ENCODE measurements around the gene CRMP1. TPM values are rescaled to one million over a fixed set of nuclear protein-coding genes. Genes with fewer than 3 reads are reported as not detected.

Gene CRMP1
- total RNA-seq, 1 donor from 2014 or later: 15.4 TPM

DNA sequence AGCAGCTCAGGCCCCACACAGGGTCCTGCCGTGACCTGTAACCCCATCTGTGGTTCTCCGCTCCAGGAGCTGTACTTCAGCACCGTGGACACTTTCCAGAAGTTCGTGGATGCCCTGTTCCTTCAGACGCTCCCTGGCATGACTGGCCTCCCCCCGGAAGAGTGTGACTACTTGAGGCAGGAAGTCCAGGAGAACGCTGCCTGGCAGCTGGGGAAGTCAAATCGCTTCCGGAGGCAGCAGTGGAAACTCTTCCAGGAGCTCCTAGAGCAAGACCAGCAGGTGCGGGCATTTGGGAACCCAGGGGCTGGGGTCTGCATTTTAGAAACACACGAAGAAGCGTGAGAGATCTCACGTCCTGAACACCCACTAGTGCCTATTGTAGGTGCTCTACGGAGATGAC is 109.4 kb downstream of the CRMP1 start:
- Histone ChIP-seq H3K4me3 (ENCODE audit: low read depth, low read length) (no peak overlapping the region), H3K27me3 (ENCODE audit: control insufficient read depth, insufficient read depth, low read length) (no peaks in the 10 kb centered on the region), H3K36me3 (ENCODE audit: control insufficient read depth, insufficient read depth, low read length) (peaks cover 3% of the 10 kb centered on the region)
- TF ChIP-seq, protein P1, sequence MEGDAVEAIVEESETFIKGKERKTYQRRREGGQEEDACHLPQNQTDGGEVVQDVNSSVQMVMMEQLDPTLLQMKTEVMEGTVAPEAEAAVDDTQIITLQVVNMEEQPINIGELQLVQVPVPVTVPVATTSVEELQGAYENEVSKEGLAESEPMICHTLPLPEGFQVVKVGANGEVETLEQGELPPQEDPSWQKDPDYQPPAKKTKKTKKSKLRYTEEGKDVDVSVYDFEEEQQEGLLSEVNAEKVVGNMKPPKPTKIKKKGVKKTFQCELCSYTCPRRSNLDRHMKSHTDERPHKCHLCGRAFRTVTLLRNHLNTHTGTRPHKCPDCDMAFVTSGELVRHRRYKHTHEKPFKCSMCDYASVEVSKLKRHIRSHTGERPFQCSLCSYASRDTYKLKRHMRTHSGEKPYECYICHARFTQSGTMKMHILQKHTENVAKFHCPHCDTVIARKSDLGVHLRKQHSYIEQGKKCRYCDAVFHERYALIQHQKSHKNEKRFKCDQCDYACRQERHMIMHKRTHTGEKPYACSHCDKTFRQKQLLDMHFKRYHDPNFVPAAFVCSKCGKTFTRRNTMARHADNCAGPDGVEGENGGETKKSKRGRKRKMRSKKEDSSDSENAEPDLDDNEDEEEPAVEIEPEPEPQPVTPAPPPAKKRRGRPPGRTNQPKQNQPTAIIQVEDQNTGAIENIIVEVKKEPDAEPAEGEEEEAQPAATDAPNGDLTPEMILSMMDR (IDR thresholded peaks at IDR 0.05; ENCODE audit: insufficient read depth, low read length, poor library complexity, severe bottlenecking): no peak
- DNase-seq (ENCODE audit: low read depth): no peak

DNA sequence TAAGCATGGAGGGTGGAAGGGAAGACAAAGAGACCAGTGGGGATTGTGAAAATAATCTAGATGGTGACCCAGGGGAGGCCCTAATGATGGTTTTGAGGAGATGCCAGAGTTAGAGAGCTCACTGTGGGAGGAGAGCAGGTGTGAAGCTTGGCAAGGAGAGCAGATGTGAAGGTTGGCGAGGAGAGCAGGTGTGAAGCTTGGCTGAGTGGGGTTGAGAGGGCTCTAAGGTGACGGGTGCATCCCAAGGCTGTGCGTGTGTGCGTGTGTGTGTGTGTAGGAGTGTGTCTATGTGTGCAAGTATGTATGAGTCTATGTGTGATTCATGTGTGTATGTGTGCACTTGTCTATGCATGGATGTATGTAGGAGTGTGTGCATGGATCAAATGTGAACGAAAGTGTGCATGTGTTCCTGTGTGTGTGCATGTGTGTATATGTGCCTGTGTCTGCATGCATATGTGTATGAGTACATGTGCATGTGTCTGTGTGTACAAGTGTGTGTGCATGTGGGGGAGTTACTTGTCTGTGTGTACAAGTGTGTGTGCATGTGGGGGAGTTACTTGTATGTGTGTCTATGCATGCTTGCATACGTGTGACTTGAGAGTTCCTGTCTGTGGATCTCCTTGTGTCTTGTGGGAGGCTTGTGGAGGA is 109.9 kb downstream of the CRMP1 start:
- H3K4me3 ChIP-seq (ENCODE audit: low read depth, low read length): no peak overlapping the region
- H3K27me3 ChIP-seq (ENCODE audit: control insufficient read depth, insufficient read depth, low read length): no peaks in the 10 kb centered on the region
- TF ChIP-seq, protein P1 (IDR thresholded peaks at IDR 0.05; ENCODE audit: insufficient read depth, low read length, poor library complexity, severe bottlenecking): no peak
- no peak for DNase-seq (ENCODE audit: low read depth)
- peaks cover 2% of the 10 kb centered on the region for H3K36me3 ChIP-seq (ENCODE audit: control insufficient read depth, insufficient read depth, low read length)

DNA sequence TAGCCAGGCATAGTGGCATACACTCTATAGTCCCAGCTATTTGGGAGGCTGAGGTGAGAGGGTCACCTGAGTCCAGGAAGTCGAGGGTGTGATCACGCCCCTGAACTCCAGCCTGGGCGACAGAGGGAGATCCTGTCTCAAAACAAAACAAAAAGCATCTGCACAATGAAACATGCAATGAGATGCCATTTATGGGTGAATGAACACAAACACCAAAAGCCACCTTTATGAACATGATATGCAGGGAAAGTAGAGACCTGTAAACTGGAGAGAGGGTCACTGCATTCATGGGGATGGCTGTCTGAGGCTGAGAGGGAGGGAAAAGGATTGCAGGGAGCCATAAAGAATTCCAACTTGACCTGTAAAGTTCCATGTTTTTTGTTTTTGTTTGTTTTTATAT is 111.2 kb downstream of the CRMP1 start:
- DNase-seq (ENCODE audit: low read depth): no peak
- TF ChIP-seq, protein P1 (IDR thresholded peaks at IDR 0.05; ENCODE audit: insufficient read depth, low read length, poor library complexity, severe bottlenecking): no peak
- Histone ChIP-seq H3K27me3 (ENCODE audit: control insufficient read depth, insufficient read depth, low read length) (no peaks in the 10 kb centered on the region), H3K4me3 (ENCODE audit: low read depth, low read length) (no peak overlapping the region), H3K36me3 (ENCODE audit: control insufficient read depth, insufficient read depth, low read length) (peaks cover 2% of the 10 kb centered on the region)

DNA sequence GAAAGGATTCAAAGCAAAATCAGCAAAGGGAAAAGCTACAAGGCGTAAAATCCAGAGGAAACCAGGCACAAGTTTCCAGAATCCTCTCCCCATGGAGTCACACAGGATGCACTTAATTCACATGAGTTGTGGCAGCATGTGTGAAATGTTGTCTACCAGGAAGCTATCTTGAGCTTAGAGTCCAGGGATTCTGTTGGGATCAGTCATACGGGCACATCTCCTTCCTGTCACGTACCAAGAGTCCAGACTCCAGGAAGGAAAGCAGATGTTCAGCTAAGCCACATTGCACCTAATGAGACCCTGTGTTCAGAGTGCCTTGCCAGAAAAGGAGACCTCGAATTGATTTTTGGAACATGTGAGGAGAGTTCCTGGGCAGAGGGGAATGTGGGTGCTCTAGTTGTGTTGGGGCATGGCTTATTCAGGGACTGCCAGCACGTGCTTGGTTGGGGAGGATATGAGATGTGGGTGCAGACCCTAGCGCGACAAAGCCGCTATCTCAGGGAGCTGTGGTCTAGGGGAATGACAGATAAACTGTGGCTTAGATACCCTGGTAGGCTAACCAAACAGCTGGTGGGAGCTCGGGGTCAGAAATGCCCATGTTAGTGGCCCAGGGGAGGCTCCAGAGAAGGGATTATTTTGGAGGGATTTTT is 111.9 kb downstream of the CRMP1 start:
- DNase-seq (ENCODE audit: low read depth): no peak

DNA sequence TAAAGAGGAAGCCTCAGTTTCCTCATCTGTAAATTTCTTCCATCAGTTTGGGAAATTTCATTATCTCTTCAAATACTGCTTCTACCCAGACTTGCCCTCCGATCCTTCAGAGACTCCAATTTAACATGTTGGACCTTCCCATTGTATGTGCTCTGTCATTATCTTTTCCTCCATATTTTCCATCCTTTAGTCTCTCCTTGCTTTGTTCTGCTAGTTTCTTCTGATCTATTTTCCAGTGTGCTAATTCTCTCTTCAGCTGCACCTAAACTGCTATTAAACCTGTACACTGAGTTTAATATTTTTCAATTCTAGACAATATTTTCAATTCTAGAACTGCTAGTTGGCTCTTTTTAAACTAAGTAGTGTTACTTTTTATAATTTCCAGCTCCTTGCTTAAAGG is 116.4 kb downstream of the CRMP1 start:
- TF ChIP-seq, protein P1 (IDR thresholded peaks at IDR 0.05; ENCODE audit: insufficient read depth, low read length, poor library complexity, severe bottlenecking): no peak
- Histone ChIP-seq H3K36me3 (ENCODE audit: control insufficient read depth, insufficient read depth, low read length) (peaks cover 5% of the 10 kb centered on the region), H3K27me3 (ENCODE audit: control insufficient read depth, insufficient read depth, low read length) (no peaks in the 10 kb centered on the region), H3K4me3 (ENCODE audit: low read depth, low read length) (no peak overlapping the region)
- DNase-seq (ENCODE audit: low read depth): no peak

More for the DNA sequence above, 111.9 kb downstream of the CRMP1 start:
- H3K4me3 ChIP-seq (ENCODE audit: low read depth, low read length): no peak overlapping the region
- TF ChIP-seq, protein P1 (IDR thresholded peaks at IDR 0.05; ENCODE audit: insufficient read depth, low read length, poor library complexity, severe bottlenecking): no peak
- H3K36me3 ChIP-seq (ENCODE audit: control insufficient read depth, insufficient read depth, low read length): peaks cover 4% of the 10 kb centered on the region
- no peaks in the 10 kb centered on the region for H3K27me3 ChIP-seq (ENCODE audit: control insufficient read depth, insufficient read depth, low read length)
